ENCODE data around the gene POLR1A. TPM values are rescaled to one million over a fixed set of nuclear protein-coding genes. Genes with fewer than 3 reads are reported as not detected.

The POLR1A gene
- total RNA-seq, 1 experiment from 2014 or later: 19.4 TPM

DNA sequence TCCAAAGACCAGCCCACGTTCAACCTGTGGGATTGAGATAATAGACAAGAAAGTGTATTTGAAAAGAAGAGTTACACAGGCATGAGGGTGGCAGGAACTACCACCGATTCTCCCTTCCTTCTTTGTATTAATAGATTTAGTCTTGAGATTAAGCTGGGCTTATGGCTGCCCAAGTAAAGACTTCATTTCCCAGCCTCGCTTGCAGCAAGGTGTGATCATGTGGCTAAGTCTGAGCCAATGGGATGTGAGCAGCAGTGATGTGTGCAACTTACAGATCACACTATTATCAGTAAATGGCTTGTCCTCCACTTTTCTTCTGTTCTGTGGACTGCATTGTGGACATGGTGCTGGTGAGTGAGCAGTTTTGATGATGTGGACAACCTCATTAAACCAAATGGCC, 101.7 kb downstream of the POLR1A start:
- peak; percentile 64 for DNase-seq
- H3K4me3 ChIP-seq (ENCODE audit: low read length): no peak overlapping the region
- no peaks in the 10 kb centered on the region for H3K79me2 ChIP-seq (ENCODE audit: low read length)
- H4K20me1 ChIP-seq (ENCODE audit: insufficient read depth, low read depth, low read length): no peaks in the 10 kb centered on the region
- H3K9ac ChIP-seq (ENCODE audit: low read length): no peak overlapping the region
- peaks cover 3% of the 10 kb centered on the region; the same call in 1 of the 2 replicates for H3K4me1 ChIP-seq (ENCODE audit: low read length)
- no peaks in the 10 kb centered on the region for H3K9me3 ChIP-seq (ENCODE audit: low read length)
- no peaks in the 10 kb centered on the region for H3K36me3 ChIP-seq (ENCODE audit: insufficient read depth, low read length)
- H3K4me2 ChIP-seq (ENCODE audit: low read depth, low read length, poor library complexity, severe bottlenecking): no peak overlapping the region
- no peak overlapping the region for H3K27ac ChIP-seq (ENCODE audit: low read length)
- no peak overlapping the region for H2AFZ ChIP-seq (ENCODE audit: low read length)
- H3K27me3 ChIP-seq (ENCODE audit: low read length): no peaks in the 10 kb centered on the region
- no peaks in the 10 kb centered on the region for H3K9me2 ChIP-seq (replicated peaks; ENCODE audit: insufficient read depth, low read length)

GRCh38 chr2:86003104-86003503, 102.6 kb downstream of the POLR1A start:
- H3K27ac ChIP-seq (ENCODE audit: low read length): no peak overlapping the region
- H4K20me1 ChIP-seq (ENCODE audit: insufficient read depth, low read depth, low read length): no peaks in the 10 kb centered on the region
- no peak overlapping the region for H3K4me3 ChIP-seq (ENCODE audit: low read length)
- no peaks in the 10 kb centered on the region for H3K36me3 ChIP-seq (ENCODE audit: insufficient read depth, low read length)
- H3K9ac ChIP-seq (ENCODE audit: low read length): no peak overlapping the region
- H3K4me2 ChIP-seq (ENCODE audit: low read depth, low read length, poor library complexity, severe bottlenecking): no peak overlapping the region
- H3K9me2 ChIP-seq (replicated peaks; ENCODE audit: insufficient read depth, low read length): no peaks in the 10 kb centered on the region
- peaks cover 4% of the 10 kb centered on the region; the same call in 1 of the 2 replicates for H3K4me1 ChIP-seq (ENCODE audit: low read length)
- no peaks in the 10 kb centered on the region for H3K79me2 ChIP-seq (ENCODE audit: low read length)
- no peak for DNase-seq
- no peaks in the 10 kb centered on the region for H3K27me3 ChIP-seq (ENCODE audit: low read length)
- H3K9me3 ChIP-seq (ENCODE audit: low read length): no peaks in the 10 kb centered on the region
- H2AFZ ChIP-seq (ENCODE audit: low read length): no peak overlapping the region

GRCh38 chr2:86002375-86002774, 103.3 kb downstream of the POLR1A start:
- no peak overlapping the region for H2AFZ ChIP-seq (ENCODE audit: low read length)
- H3K27ac ChIP-seq (ENCODE audit: low read length): no peak overlapping the region
- no peaks in the 10 kb centered on the region for H4K20me1 ChIP-seq (ENCODE audit: insufficient read depth, low read depth, low read length)
- DNase-seq: no peak
- peaks cover 4% of the 10 kb centered on the region; the same call in 1 of the 2 replicates for H3K4me1 ChIP-seq (ENCODE audit: low read length)
- H3K4me3 ChIP-seq (ENCODE audit: low read length): no peak overlapping the region
- no peak overlapping the region for H3K9ac ChIP-seq (ENCODE audit: low read length)
- H3K9me2 ChIP-seq (replicated peaks; ENCODE audit: insufficient read depth, low read length): no peaks in the 10 kb centered on the region
- no peaks in the 10 kb centered on the region for H3K36me3 ChIP-seq (ENCODE audit: insufficient read depth, low read length)
- H3K9me3 ChIP-seq (ENCODE audit: low read length): no peaks in the 10 kb centered on the region
- no peaks in the 10 kb centered on the region for H3K27me3 ChIP-seq (ENCODE audit: low read length)
- no peaks in the 10 kb centered on the region for H3K79me2 ChIP-seq (ENCODE audit: low read length)
- no peak overlapping the region for H3K4me2 ChIP-seq (ENCODE audit: low read depth, low read length, poor library complexity, severe bottlenecking)

- no peak overlapping the region for H3K9ac ChIP-seq (ENCODE audit: low read length)
- H4K20me1 ChIP-seq (ENCODE audit: insufficient read depth, low read depth, low read length): no peaks in the 10 kb centered on the region
- H3K27me3 ChIP-seq (ENCODE audit: low read length): no peaks in the 10 kb centered on the region
- no peaks in the 10 kb centered on the region for H3K36me3 ChIP-seq (ENCODE audit: insufficient read depth, low read length)
- no peak overlapping the region for H3K27ac ChIP-seq (ENCODE audit: low read length)
- no peaks in the 10 kb centered on the region for H3K9me2 ChIP-seq (replicated peaks; ENCODE audit: insufficient read depth, low read length)
- no peak overlapping the region for H3K4me2 ChIP-seq (ENCODE audit: low read depth, low read length, poor library complexity, severe bottlenecking)
- DNase-seq: no peak
- H3K4me3 ChIP-seq (ENCODE audit: low read length): no peak overlapping the region
- H2AFZ ChIP-seq (ENCODE audit: low read length): no peak overlapping the region
- H3K4me1 ChIP-seq (ENCODE audit: low read length): peaks cover 4% of the 10 kb centered on the region; the same call in 1 of the 2 replicates
- H3K9me3 ChIP-seq (ENCODE audit: low read length): no peaks in the 10 kb centered on the region
- no peaks in the 10 kb centered on the region for H3K79me2 ChIP-seq (ENCODE audit: low read length)
Measured at GRCh38 chr2:86001326-86001725, 104.4 kb downstream of the POLR1A start.

DNA sequence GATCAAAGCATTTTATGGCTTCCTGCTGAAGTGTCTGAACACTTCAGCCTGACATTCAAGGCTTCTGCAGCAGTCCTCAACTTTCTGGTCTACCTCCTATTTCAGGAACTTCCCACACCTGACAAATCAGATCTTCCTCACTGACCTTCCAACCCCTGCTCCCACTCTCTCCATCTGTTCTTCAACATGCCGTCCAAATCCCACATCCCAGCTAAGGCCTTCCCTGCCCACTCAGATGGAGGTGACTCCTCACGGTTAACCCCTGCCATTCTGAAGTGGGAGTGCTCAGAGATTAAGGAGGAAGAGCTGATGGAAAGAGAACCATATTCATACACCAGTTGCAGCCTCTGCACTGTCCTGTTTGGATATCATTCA, 104.8 kb downstream of the POLR1A start:
- Histone ChIP-seq H3K4me2 (ENCODE audit: low read depth, low read length, poor library complexity, severe bottlenecking) (no peak overlapping the region), H3K4me1 (ENCODE audit: low read length) (peaks cover 4% of the 10 kb centered on the region; the same call in 1 of the 2 replicates)

GRCh38 chr2:86000131-86000937, 105.4 kb downstream of the POLR1A start:
- H3K4me2 ChIP-seq (ENCODE audit: low read depth, low read length, poor library complexity, severe bottlenecking): no peak overlapping the region

More for the DNA sequence above, 104.8 kb downstream of the POLR1A start:
- H4K20me1 ChIP-seq (ENCODE audit: insufficient read depth, low read depth, low read length): no peaks in the 10 kb centered on the region
- H3K27ac ChIP-seq (ENCODE audit: low read length): no peak overlapping the region
- no peak overlapping the region for H3K9ac ChIP-seq (ENCODE audit: low read length)
- no peaks in the 10 kb centered on the region for H3K9me2 ChIP-seq (replicated peaks; ENCODE audit: insufficient read depth, low read length)
- DNase-seq: no peak
- H3K9me3 ChIP-seq (ENCODE audit: low read length): no peaks in the 10 kb centered on the region
- no peak overlapping the region for H3K4me3 ChIP-seq (ENCODE audit: low read length)
- no peaks in the 10 kb centered on the region for H3K27me3 ChIP-seq (ENCODE audit: low read length)
- H3K79me2 ChIP-seq (ENCODE audit: low read length): no peaks in the 10 kb centered on the region
- H3K36me3 ChIP-seq (ENCODE audit: insufficient read depth, low read length): no peaks in the 10 kb centered on the region
- H2AFZ ChIP-seq (ENCODE audit: low read length): no peak overlapping the region

DNA sequence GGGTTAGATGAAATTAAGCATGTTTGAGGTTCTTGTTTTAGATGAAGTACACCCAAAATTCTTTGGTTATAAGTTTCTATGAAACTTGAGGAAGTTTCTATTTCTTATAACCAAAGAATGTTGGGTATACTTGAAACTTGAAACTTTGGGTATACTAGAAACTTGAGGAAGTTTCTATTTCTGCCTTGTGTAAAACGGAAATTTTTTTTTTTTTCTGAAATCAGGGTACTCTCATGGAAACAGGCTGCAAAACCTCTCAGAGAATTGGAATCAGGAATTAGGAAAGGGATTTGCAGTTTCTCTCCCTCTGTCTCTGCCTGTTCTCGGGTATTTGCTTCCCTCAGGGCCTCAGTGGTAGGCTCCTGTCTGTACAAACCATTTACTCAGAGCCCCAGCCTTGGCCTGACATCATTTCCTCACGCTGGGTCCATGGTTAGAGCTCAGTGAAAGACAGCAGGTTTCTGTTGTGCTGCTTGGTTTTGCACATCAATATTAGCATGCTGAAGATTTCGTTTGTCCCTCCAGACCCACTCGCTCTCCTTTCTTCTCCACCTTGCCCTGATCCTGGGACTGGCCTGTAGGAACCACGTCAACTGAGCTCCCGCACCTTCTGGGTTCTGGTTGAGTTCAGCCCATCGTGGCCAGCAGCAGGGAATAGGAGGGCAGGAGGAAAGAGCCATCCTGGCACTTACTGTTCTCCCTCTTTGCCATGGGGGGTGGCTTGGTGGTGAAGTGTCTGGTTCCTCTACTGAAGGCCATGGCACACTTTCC, 106.4 kb downstream of the POLR1A start:
- H3K4me2 ChIP-seq (ENCODE audit: low read depth, low read length, poor library complexity, severe bottlenecking): no peak overlapping the region
- H3K9ac ChIP-seq (ENCODE audit: low read length): no peak overlapping the region
- no peaks in the 10 kb centered on the region for H3K9me2 ChIP-seq (replicated peaks; ENCODE audit: insufficient read depth, low read length)
- H3K4me3 ChIP-seq (ENCODE audit: low read length): no peak overlapping the region
- H4K20me1 ChIP-seq (ENCODE audit: insufficient read depth, low read depth, low read length): no peaks in the 10 kb centered on the region
- peaks cover 4% of the 10 kb centered on the region; the same call in 1 of the 2 replicates for H3K4me1 ChIP-seq (ENCODE audit: low read length)
- H2AFZ ChIP-seq (ENCODE audit: low read length): no peak overlapping the region
- H3K79me2 ChIP-seq (ENCODE audit: low read length): no peaks in the 10 kb centered on the region
- H3K36me3 ChIP-seq (ENCODE audit: insufficient read depth, low read length): no peaks in the 10 kb centered on the region
- H3K27ac ChIP-seq (ENCODE audit: low read length): no peak overlapping the region
- no peaks in the 10 kb centered on the region for H3K27me3 ChIP-seq (ENCODE audit: low read length)
- H3K9me3 ChIP-seq (ENCODE audit: low read length): no peaks in the 10 kb centered on the region
- DNase-seq: no peak

More at GRCh38 chr2:86000131-86000937, 105.4 kb downstream of the POLR1A start:
- Histone ChIP-seq H2AFZ (ENCODE audit: low read length) (no peak overlapping the region), H3K4me1 (ENCODE audit: low read length) (peaks cover 4% of the 10 kb centered on the region; the same call in 1 of the 2 replicates), H3K9ac (ENCODE audit: low read length) (no peak overlapping the region), H4K20me1 (ENCODE audit: insufficient read depth, low read depth, low read length) (no peaks in the 10 kb centered on the region), H3K79me2 (ENCODE audit: low read length) (no peaks in the 10 kb centered on the region), H3K36me3 (ENCODE audit: insufficient read depth, low read length) (no peaks in the 10 kb centered on the region), H3K4me3 (ENCODE audit: low read length) (no peak overlapping the region), H3K27me3 (ENCODE audit: low read length) (no peaks in the 10 kb centered on the region), H3K9me2 (replicated peaks; ENCODE audit: insufficient read depth, low read length) (no peaks in the 10 kb centered on the region), H3K27ac (ENCODE audit: low read length) (no peak overlapping the region), H3K9me3 (ENCODE audit: low read length) (no peaks in the 10 kb centered on the region)
- no peak for DNase-seq
